ENCODE results near the gene CHURC1.

GRCh38 chr14:64927031-64927430 lies 12.8 kb downstream of the CHURC1 start:
- TF ChIP-seq CTCF (IDR thresholded peaks at IDR 0.05) (no peak), POLR2AphosphoS5 (IDR thresholded peaks at IDR 0.05; ENCODE audit: insufficient read depth in 1 of 2, low read depth in 1 of 2) (no peak)

All from vagina (tissue), 2 donors.